ENCODE data around the gene PGAM5.
"Not testable (repeated sequence)": the region's sequence is repeated elsewhere in the genome, so short reads cannot be mapped to it uniquely, and the experiment has no call there.

PGAM5 gene

GRCh38 chr12:132723764-132724140 is 13.1 kb downstream of the PGAM5 start:
- no peak for DNase-seq

GRCh38 chr12:132724506-132725241 is 14.0 kb downstream of the PGAM5 start:
- DNase-seq = no peak

GRCh38 chr12:132726386-132726785 is 15.7 kb downstream of the PGAM5 start:
- no peak for DNase-seq

- DNase-seq = no peak
Observed at GRCh38 chr12:132727091-132727794, 16.6 kb downstream of the PGAM5 start.

GRCh38 chr12:132728502-132728901 is 17.9 kb downstream of the PGAM5 start:
- no peak for DNase-seq

- no peak for DNase-seq
Observed at GRCh38 chr12:132729541-132730320, 19.1 kb downstream of the PGAM5 start.

- no peak for DNase-seq
Observed at GRCh38 chr12:132730353-132730752, 19.7 kb downstream of the PGAM5 start.

GRCh38 chr12:132731574-132731973 is 20.9 kb downstream of the PGAM5 start:
- no peak for DNase-seq

GRCh38 chr12:132734206-132734605 is 23.6 kb downstream of the PGAM5 start:
- no peak for DNase-seq

GRCh38 chr12:132735496-132735895 is 24.9 kb downstream of the PGAM5 start:
- no peak for DNase-seq

- no peak for DNase-seq
Observed at GRCh38 chr12:132736378-132736777, 25.7 kb downstream of the PGAM5 start.

GRCh38 chr12:132736913-132737312 is 26.3 kb downstream of the PGAM5 start:
- DNase-seq = no peak

GRCh38 chr12:132739600-132740312 is 29.1 kb downstream of the PGAM5 start:
- DNase-seq = no peak

GRCh38 chr12:132740313-132740646 is 29.6 kb downstream of the PGAM5 start:
- no peak for DNase-seq

GRCh38 chr12:132740652-132741051 is 30.0 kb downstream of the PGAM5 start:
- DNase-seq = no peak

GRCh38 chr12:132741620-132742019 is 31.0 kb downstream of the PGAM5 start:
- DNase-seq = no peak

GRCh38 chr12:132743831-132744230 is 33.2 kb downstream of the PGAM5 start:
- no peak for DNase-seq

- DNase-seq = no peak
Observed at GRCh38 chr12:132746613-132747012, 36.0 kb downstream of the PGAM5 start.

- DNase-seq = no peak
Observed at GRCh38 chr12:132747395-132747794, 36.8 kb downstream of the PGAM5 start.

GRCh38 chr12:132747896-132748295 is 37.3 kb downstream of the PGAM5 start:
- no peak for DNase-seq

GRCh38 chr12:132748319-132748718 is 37.7 kb downstream of the PGAM5 start:
- DNase-seq = no peak

GRCh38 chr12:132753670-132754069 is 43.0 kb downstream of the PGAM5 start:
- DNase-seq = not testable (repeated sequence)

All from NCI-H774 (cell line).